AG04450 (cell line): ENCODE results near the gene FNDC5. TPM values are rescaled to one million over a fixed set of nuclear protein-coding genes. Genes with fewer than 3 reads are reported as not detected.

Source experiments
- CTCF ChIA-PET: fragments of 300-600, 350-600 bp; formaldehyde crosslinking; extraction: SDS; loops from one replicate; lab custom pipeline; 2022; ENCODE audit warnings: antibody characterized with exemption, inconsistent platforms; lab: Charles Lee
- POLR2A ChIA-PET: fragments of 350-600 bp; formaldehyde crosslinking; extraction: SDS; loops from one replicate; lab custom pipeline; 2021; ENCODE audit warnings: antibody characterized with exemption, inconsistent platforms; lab: Yijun Ruan, JAX
- DNase-seq: peaks from one replicate; pipeline ENCODE4 v3.0.0-alpha.2; 2011; ENCODE audit warnings: low read depth, low spot score
- H3K27ac ChIP-seq: one replicate; pipeline ENCODE4 v1.5.1; 2012; ENCODE audit warnings: low read depth, low read length, control low read depth
- H3K27me3 ChIP-seq: one replicate; pipeline ENCODE4 v1.6.0; 2012; ENCODE audit warnings: low read length; ENCODE audit not compliant: control insufficient read depth, insufficient read depth
- H3K4me3 ChIP-seq: 2 replicates; pipeline ENCODE4 v1.5.1; 2011; ENCODE audit warnings: mild to moderate bottlenecking, low read depth, low read length, control low read depth
- H3K9me3 ChIP-seq: 2 replicates; pipeline ENCODE4 v1.5.1; 2012; ENCODE audit warnings: low read length; ENCODE audit not compliant: control insufficient read depth, insufficient read depth
- polyA plus RNA-seq: library from polyadenylated mRNA; depleted of rRNA; stranded (reverse); fragments of >200 nt; gene quantifications from 2 replicates; pipeline ENCODE4 v1.2.3, GENCODE V29; 2011
- TF ChIP-seq, protein P1 (sequence below): IDR thresholded peaks from 2 replicates; pipeline ENCODE4 v1.5.1; 2011; ENCODE audit warnings: low read depth, low read length, control low read depth, inconsistent platforms

The FNDC5 gene
- polyA plus RNA-seq, 1 experiment = 1.5 TPM

DNA sequence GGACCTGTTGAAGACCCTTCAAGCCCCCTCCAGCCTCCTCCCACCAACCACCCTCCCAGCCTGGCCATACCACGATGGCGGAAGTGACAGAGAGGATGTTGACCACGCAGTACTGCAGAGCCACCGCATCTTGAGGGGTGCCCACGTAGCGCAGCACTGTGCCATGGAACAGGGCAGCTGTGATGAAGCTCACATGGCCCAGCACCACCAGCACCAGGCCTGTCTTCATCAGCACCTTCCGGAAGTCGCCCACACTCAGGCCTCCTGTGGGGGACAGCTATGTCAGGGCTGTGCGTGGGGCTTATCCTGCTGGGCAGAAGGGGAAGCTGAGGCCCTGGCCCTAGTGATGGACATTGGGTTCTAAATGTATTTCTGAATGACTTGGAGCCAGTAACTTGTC is 27.3 kb upstream of the FNDC5 start:
- no peak overlapping the region for H3K4me3 ChIP-seq
- no peak overlapping the region for H3K27ac ChIP-seq
- TF ChIP-seq, protein P1, sequence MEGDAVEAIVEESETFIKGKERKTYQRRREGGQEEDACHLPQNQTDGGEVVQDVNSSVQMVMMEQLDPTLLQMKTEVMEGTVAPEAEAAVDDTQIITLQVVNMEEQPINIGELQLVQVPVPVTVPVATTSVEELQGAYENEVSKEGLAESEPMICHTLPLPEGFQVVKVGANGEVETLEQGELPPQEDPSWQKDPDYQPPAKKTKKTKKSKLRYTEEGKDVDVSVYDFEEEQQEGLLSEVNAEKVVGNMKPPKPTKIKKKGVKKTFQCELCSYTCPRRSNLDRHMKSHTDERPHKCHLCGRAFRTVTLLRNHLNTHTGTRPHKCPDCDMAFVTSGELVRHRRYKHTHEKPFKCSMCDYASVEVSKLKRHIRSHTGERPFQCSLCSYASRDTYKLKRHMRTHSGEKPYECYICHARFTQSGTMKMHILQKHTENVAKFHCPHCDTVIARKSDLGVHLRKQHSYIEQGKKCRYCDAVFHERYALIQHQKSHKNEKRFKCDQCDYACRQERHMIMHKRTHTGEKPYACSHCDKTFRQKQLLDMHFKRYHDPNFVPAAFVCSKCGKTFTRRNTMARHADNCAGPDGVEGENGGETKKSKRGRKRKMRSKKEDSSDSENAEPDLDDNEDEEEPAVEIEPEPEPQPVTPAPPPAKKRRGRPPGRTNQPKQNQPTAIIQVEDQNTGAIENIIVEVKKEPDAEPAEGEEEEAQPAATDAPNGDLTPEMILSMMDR = no peak
- H3K9me3 ChIP-seq = no peaks in the 10 kb centered on the region; the same call in 1 of the 2 replicates
- no peak for DNase-seq
- H3K27me3 ChIP-seq = peaks cover 3% of the 10 kb centered on the region
- ChIA-PET POLR2A (interaction anchor here (0.6 kb wide), 1 partner anchor 497 kb away, joined by 3 read pairs; no protein-coding TSS in a partner anchor), CTCF (interaction anchor here (1.1 kb wide), 1 partner anchor 189 kb away, joined by 3 read pairs; no protein-coding TSS in a partner anchor)

DNA sequence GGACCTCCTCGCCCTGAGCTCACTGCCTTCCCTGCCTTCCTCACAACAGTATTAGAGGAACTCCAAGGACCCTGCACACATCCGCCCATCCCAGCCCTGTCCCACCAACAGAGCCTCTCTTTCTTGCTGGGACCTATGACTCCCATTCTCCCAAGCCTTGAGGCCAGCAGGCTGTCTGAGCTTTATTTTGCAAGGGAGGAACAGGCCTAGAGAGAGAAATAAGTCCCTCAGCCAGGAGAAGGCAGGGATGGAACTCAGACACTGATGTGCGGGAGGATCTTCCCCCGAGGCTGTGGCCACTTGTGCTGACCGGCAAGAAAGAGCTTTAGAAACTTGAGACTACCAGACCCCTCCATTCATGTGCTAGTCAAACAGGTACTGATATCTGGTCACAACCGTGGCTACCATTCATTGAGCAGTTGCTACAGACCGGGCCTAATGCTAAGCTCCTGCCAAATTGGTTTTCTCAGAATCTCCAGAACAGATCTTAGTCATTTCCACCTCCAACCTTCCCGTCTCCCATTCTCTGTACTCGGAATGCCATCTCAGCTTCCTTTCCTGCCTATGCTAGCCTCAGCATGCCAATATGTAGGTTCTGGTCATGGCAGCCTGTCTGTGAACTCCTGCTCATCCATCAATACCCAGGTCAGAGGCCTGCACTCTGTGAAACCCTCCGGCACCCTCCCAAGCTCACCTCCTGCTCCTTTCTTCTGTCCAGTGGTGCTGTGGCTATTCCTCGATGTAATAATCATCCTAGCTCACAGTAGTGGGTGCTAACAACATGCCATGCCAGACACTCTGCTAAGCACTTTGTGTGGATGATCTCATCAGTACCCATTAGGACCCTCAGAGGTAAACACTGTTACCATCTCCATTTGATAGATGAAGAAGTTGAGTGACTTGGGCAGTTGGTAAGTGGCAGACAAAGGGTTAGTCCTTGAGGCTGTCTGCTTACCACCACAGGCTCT is 26.7 kb upstream of the FNDC5 start:
- no peaks in the 10 kb centered on the region; the same call in none of the 2 replicates for H3K9me3 ChIP-seq
- no peak overlapping the region for H3K4me3 ChIP-seq
- ChIA-PET CTCF (interaction anchor here (0.6 to 0.9 kb wide), 2 partner anchors 11 to 128 kb away, joined by 3 to 5 read pairs; partner anchors contain the start of gene HPCA), POLR2A (no interaction called here)
- no peak overlapping the region for H3K27ac ChIP-seq
- H3K27me3 ChIP-seq = peaks cover 4% of the 10 kb centered on the region
- no peak for DNase-seq
- TF ChIP-seq, protein P1 = no peak

DNA sequence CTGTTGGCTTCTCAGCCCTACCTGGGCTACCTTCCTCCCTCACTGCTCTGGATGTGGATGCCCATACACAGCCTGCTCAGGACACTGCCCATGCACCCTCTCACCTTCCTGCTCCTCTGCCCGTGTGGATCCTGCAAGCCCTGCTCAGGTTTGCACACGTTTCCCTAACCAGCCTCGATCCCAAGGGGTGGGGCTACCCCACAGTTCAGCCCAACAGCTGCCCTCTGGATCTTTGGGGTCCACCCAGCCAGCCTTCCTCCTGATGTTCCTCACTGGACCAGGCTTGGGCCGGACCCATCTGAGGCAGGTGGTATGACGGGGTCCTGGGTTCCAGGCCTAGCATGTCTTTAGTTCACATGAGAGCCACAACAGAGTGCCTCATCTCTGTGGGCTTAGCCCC is 25.7 kb upstream of the FNDC5 start:
- Histone ChIP-seq H3K27ac (no peak overlapping the region), H3K9me3 (no peaks in the 10 kb centered on the region; the same call in none of the 2 replicates), H3K4me3 (no peak overlapping the region), H3K27me3 (peaks cover 10% of the 10 kb centered on the region)
- CTCF ChIA-PET = interaction anchor here (0.9 kb wide), 1 partner anchor 10 kb away, joined by 5 read pairs; the partner anchor contains the start of gene HPCA
- no peak for DNase-seq
- TF ChIP-seq, protein P1 = no peak
- POLR2A ChIA-PET = no interaction called here

DNA sequence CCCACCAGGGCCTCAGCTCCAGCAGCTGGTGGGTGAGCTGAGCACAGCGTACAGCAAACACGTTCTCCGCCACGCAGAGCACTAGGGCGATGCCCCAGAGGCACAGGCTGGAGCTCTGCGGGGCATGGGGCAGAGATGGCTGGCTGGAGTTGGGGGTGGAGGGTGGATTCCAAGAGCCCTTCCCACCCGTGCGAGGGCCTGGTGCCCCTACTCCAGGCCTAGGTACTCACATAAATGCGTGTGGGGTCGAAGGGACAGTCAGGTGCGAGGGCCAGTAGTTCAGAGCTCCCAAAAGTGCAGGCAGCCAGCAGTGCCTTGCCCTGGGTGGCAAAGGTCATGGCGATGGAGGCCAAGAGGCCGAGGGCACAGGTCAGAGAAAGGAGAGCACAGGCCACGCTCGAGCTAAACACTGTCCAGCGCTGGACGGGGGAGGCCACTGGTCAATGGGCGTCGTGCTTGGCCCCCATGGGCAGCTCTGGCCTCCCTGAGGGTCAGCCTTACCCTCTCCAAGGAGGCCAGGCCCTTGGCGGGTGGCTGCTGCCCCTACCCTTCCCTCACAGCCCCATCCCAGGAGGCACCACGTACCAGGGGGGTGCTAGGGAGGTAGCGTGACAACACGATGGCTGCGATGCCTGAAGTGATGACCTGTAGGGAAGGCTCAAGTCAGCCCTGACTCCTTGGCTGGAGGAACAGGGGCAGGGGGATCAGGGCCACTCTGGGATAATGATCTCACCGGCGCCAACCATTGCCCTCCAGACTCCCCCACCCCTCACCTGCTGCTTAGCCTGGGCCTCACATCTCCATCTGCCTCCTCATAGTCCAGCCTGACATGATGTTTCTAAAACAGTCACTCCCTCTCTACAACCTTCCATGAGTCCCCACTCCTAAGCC is 24.9 kb upstream of the FNDC5 start:
- DNase-seq = no peak
- TF ChIP-seq, protein P1 = no peak
- CTCF ChIA-PET = interaction anchor here (1.0 to 1.1 kb wide), 2 partner anchors 10 to 192 kb away, joined by 3 to 4 read pairs; partner anchors contain the start of gene HPCA
- Histone ChIP-seq H3K4me3 (no peak overlapping the region), H3K9me3 (no peaks in the 10 kb centered on the region; the same call in none of the 2 replicates), H3K27ac (no peak overlapping the region), H3K27me3 (peaks cover 18% of the 10 kb centered on the region)
- POLR2A ChIA-PET = no interaction called here
